ENCODE data around the gene PIH1D1.

Gene PIH1D1

GRCh38 chr19:49491030-49491803 is 39.6 kb upstream of the PIH1D1 start:
- DNase-seq (ENCODE audit: insufficient read length, low spot score): no peak
- TF ChIP-seq POLR2A (IDR thresholded peaks at IDR 0.05; ENCODE audit: low read depth, low read length) (no peak), POU2F2 (IDR thresholded peaks at IDR 0.05; ENCODE audit: low read depth, low read length) (no peak), SPI1 (IDR thresholded peaks at IDR 0.05; ENCODE audit: low read depth, low read length) (no peak), POLR2AphosphoS5 (IDR thresholded peaks at IDR 0.05; ENCODE audit: low read depth, low read length) (peak; percentile 3; the same call in 1 of the 2 replicates)
- no peak for FAIRE-seq

- TF ChIP-seq TAF1 (IDR thresholded peaks at IDR 0.05; ENCODE audit: low read depth, low read length) (no peak), POLR2AphosphoS5 (IDR thresholded peaks at IDR 0.05; ENCODE audit: low read depth, low read length) (peak; percentile 54; the same call in 1 of the 2 replicates)
- no peak for DNase-seq (ENCODE audit: insufficient read length, low spot score)
- FAIRE-seq: no peak
Measured at GRCh38 chr19:49490287-49491029, 38.8 kb upstream of the PIH1D1 start.

GRCh38 chr19:49489601-49490167 is 38.1 kb upstream of the PIH1D1 start:
- no peak for DNase-seq (ENCODE audit: insufficient read length, low spot score)
- no peak for FAIRE-seq
- 0 out of 2 replicates have a peak, but pooled peaks have one; percentile 9 for TF ChIP-seq TAF1 (IDR thresholded peaks at IDR 0.05; ENCODE audit: low read depth, low read length)
- TF ChIP-seq SPI1 (IDR thresholded peaks at IDR 0.05; ENCODE audit: low read depth, low read length): peak; percentile 12; the same call in 1 of the 2 replicates
- TF ChIP-seq POLR2AphosphoS5 (IDR thresholded peaks at IDR 0.05; ENCODE audit: low read depth, low read length): peak; percentile 75
- TF ChIP-seq POU2F2 (IDR thresholded peaks at IDR 0.05; ENCODE audit: low read depth, low read length): no peak
- TF ChIP-seq POLR2A (IDR thresholded peaks at IDR 0.05; ENCODE audit: low read depth, low read length): no peak; the same call in 1 of the 2 replicates
- no peak for TF ChIP-seq PAX5 (IDR thresholded peaks at IDR 0.05; ENCODE audit: insufficient read depth, low read length, severe bottlenecking)

- DNase-seq (ENCODE audit: insufficient read length, low spot score): no peak
- no peak for TF ChIP-seq PAX5 (IDR thresholded peaks at IDR 0.05; ENCODE audit: insufficient read depth, low read length, severe bottlenecking)
- TF ChIP-seq POU2F2 (IDR thresholded peaks at IDR 0.05; ENCODE audit: low read depth, low read length): no peak
- no peak; the same call in 1 of the 2 replicates for TF ChIP-seq POLR2A (IDR thresholded peaks at IDR 0.05; ENCODE audit: low read depth, low read length)
- TF ChIP-seq TAF1 (IDR thresholded peaks at IDR 0.05; ENCODE audit: low read depth, low read length): 0 out of 2 replicates have a peak, but pooled peaks have one; percentile 19
- TF ChIP-seq SPI1 (IDR thresholded peaks at IDR 0.05; ENCODE audit: low read depth, low read length): no peak
- no peak for FAIRE-seq
Measured at GRCh38 chr19:49488863-49489537, 37.4 kb upstream of the PIH1D1 start.

GRCh38 chr19:49488046-49488862 is 36.6 kb upstream of the PIH1D1 start:
- DNase-seq (ENCODE audit: insufficient read length, low spot score) (no peak), FAIRE-seq (no peak)
- TF ChIP-seq POU2F2 (IDR thresholded peaks at IDR 0.05; ENCODE audit: low read depth, low read length) (no peak), TAF1 (IDR thresholded peaks at IDR 0.05; ENCODE audit: low read depth, low read length) (no peak)

- peak; percentile 99 for FAIRE-seq
- peak; percentile 93 for DNase-seq (ENCODE audit: insufficient read length, low spot score)
- TF ChIP-seq TAF1 (IDR thresholded peaks at IDR 0.05; ENCODE audit: low read depth, low read length): peak; percentile 99
- peak; percentile 99 for TF ChIP-seq POLR2A (IDR thresholded peaks at IDR 0.05; ENCODE audit: low read depth, low read length)
- TF ChIP-seq POLR2AphosphoS5 (IDR thresholded peaks at IDR 0.05; ENCODE audit: low read depth, low read length): peak; percentile 99
- TF ChIP-seq SPI1 (IDR thresholded peaks at IDR 0.05; ENCODE audit: low read depth, low read length): no peak
- TF ChIP-seq POU2F2 (IDR thresholded peaks at IDR 0.05; ENCODE audit: low read depth, low read length): peak; percentile 83
Measured at GRCh38 chr19:49487277-49488045, 35.8 kb upstream of the PIH1D1 start, which contains the start of gene RPL13A. Gene RPL13A (plus strand): TSS chr19:49487608. CDS start chr19:49487630, 22 bp downstream.

- no peak for FAIRE-seq
- no peak for DNase-seq (ENCODE audit: insufficient read length, low spot score)
- TF ChIP-seq PAX5 (IDR thresholded peaks at IDR 0.05; ENCODE audit: insufficient read depth, low read length, severe bottlenecking): no peak
- TF ChIP-seq POLR2AphosphoS5 (IDR thresholded peaks at IDR 0.05; ENCODE audit: low read depth, low read length): no peak
- no peak for TF ChIP-seq SPI1 (IDR thresholded peaks at IDR 0.05; ENCODE audit: low read depth, low read length)
- no peak for TF ChIP-seq POLR2A (IDR thresholded peaks at IDR 0.05; ENCODE audit: low read depth, low read length)
- TF ChIP-seq POU2F2 (IDR thresholded peaks at IDR 0.05; ENCODE audit: low read depth, low read length): no peak
- TF ChIP-seq TAF1 (IDR thresholded peaks at IDR 0.05; ENCODE audit: low read depth, low read length): no peak
Measured at GRCh38 chr19:49486710-49487276, 35.2 kb upstream of the PIH1D1 start.

- DNase-seq (ENCODE audit: insufficient read length, low spot score) (no peak), FAIRE-seq (no peak)
- no peak for TF ChIP-seq TAF1 (IDR thresholded peaks at IDR 0.05; ENCODE audit: low read depth, low read length)
- no peak for TF ChIP-seq POU2F2 (IDR thresholded peaks at IDR 0.05; ENCODE audit: low read depth, low read length)
- TF ChIP-seq POLR2AphosphoS5 (IDR thresholded peaks at IDR 0.05; ENCODE audit: low read depth, low read length): no peak
- no peak for TF ChIP-seq SPI1 (IDR thresholded peaks at IDR 0.05; ENCODE audit: low read depth, low read length)
Measured at GRCh38 chr19:49486232-49486631, 34.6 kb upstream of the PIH1D1 start.
